ENCODE data around the gene BAZ1A. TPM values are rescaled to one million over a fixed set of nuclear protein-coding genes. Genes with fewer than 3 reads are reported as not detected.

BAZ1A gene
- total and polyA plus RNA-seq, 2 of the 8 experiments (the other 6 are each of a cell fraction or from before 2014, with no cell fraction given) = 8.0 to 23.1 TPM

- TF ChIP-seq CHD7 (IDR thresholded peaks at IDR 0.05; ENCODE audit: insufficient replicate concordance, low read length) (no peak), EZH2 (IDR thresholded peaks at IDR 0.05; ENCODE audit: low read depth, low read length, severe bottlenecking) (no peak), YY1 (IDR thresholded peaks at IDR 0.05; ENCODE audit: low read depth, low read length) (no peak), FOSL1 (IDR thresholded peaks at IDR 0.05; ENCODE audit: insufficient read depth, low read depth, low read length) (no peak), NRF1 (IDR thresholded peaks at IDR 0.05; ENCODE audit: low read depth, low read length) (no peak), RAD21 (IDR thresholded peaks at IDR 0.05 in 1 of 2, conservative IDR thresholded peaks at IDR 0.05 in 1 of 2; ENCODE audit: low read depth in 2 of 2, low read length in 2 of 2) (no peak), CEBPB (IDR thresholded peaks at IDR 0.05; ENCODE audit: low read depth, low read length) (no peak), BACH1 (IDR thresholded peaks at IDR 0.05; ENCODE audit: low read length) (no peak), CHD2 (IDR thresholded peaks at IDR 0.05; ENCODE audit: low read length) (no peak), RXRA (IDR thresholded peaks at IDR 0.05; ENCODE audit: insufficient read depth, low read depth, low read length) (no peak), KDM1A (IDR thresholded peaks at IDR 0.05; ENCODE audit: borderline replicate concordance, low read length) (no peak), ZNF274 (IDR thresholded peaks at IDR 0.05; ENCODE audit: borderline replicate concordance, extremely low read depth, low read length) (no peak), SRF (IDR thresholded peaks at IDR 0.05; ENCODE audit: low read depth, low read length) (no peak)
These were observed 141.9 kb downstream of the BAZ1A start (continued) for GRCh38 chr14:34733245-34733644.
